Right lobe of liver (tissue), 4 donors: ENCODE measurements around the gene CDS1.

Source experiments
- POLR2A ChIP-seq: fragments of 450-650 bp; IDR thresholded peaks from one replicate; pipeline ENCODE4 v1.6.1; 2017; ENCODE audit warnings: antibody characterized with exemption, mild to moderate bottlenecking
- TF ChIP-seq, protein P1 (sequence below), 4 donors: fragments of 200-600 bp in 3 of 4; fragments of 450-650 bp in 1 of 4; IDR thresholded peaks; one replicate each; pipeline versions ENCODE4 v1.5.1 to v1.8.0; 2016 to 2022; ENCODE audit warnings: antibody characterized with exemption in 4 of 4, mild to moderate bottlenecking in 2 of 4
- donor health status: DM: no; HTN: no; CAD: no.
- donor health status: DM: no; HTN: no; CAD: no.
- donor health status: DM: no; HTN: yes; CAD: no.

DNA sequence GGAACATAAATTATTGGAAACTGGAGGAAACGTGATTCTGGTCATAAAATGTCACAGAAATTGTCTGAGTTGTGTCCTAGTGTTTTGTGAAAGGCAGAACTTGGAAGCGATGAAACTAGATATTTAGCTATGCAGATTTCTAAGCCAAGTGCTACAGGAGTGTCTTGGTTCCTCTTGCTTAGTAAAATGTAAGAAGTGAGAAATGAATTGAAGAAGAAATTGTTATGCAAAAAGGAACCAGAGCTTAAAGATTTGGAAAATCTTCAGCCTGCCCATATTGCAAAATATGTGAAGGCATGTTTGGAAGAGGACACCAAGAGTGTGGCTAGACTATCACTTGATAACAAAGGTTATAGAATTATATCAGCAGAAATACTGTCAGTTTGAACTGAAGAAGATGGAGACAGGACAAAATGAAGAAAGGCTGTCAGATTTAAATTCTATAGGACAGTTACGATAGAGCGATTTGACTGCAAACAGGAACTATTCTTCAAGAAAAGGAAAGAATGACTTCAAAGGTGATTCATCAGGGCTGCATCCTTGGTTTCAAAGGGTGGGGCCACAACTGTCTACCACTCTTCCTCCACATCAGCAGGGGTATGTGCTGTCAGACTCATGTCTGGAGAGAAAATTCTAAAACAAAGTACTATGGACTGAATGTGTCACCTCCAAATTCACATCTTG is 9.4 kb upstream of the CDS1 start:
- TF ChIP-seq, protein P1, sequence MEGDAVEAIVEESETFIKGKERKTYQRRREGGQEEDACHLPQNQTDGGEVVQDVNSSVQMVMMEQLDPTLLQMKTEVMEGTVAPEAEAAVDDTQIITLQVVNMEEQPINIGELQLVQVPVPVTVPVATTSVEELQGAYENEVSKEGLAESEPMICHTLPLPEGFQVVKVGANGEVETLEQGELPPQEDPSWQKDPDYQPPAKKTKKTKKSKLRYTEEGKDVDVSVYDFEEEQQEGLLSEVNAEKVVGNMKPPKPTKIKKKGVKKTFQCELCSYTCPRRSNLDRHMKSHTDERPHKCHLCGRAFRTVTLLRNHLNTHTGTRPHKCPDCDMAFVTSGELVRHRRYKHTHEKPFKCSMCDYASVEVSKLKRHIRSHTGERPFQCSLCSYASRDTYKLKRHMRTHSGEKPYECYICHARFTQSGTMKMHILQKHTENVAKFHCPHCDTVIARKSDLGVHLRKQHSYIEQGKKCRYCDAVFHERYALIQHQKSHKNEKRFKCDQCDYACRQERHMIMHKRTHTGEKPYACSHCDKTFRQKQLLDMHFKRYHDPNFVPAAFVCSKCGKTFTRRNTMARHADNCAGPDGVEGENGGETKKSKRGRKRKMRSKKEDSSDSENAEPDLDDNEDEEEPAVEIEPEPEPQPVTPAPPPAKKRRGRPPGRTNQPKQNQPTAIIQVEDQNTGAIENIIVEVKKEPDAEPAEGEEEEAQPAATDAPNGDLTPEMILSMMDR (IDR thresholded peaks at IDR 0.05) = no peak
- TF ChIP-seq POLR2A = no peak
